H1 (cell line): Measurements from ENCODE around the gene COL21A1. TPM values are rescaled to one million over a fixed set of nuclear protein-coding genes. Genes with fewer than 3 reads are reported as not detected.

Experiments
- ATF2 ChIP-seq: IDR thresholded peaks from 2 replicates; pipeline ENCODE4 v1.6.1; 2012; ENCODE audit warnings: low read length, inconsistent platforms
- BRCA1 ChIP-seq: IDR thresholded peaks from 2 replicates; pipeline ENCODE4 v1.6.1; 2012; ENCODE audit warnings: low read depth, low read length, improper control_type of control experiment
- CTBP2 ChIP-seq: IDR thresholded peaks from 2 replicates; pipeline ENCODE4 v1.7.0; 2011; ENCODE audit warnings: borderline replicate concordance, mild to moderate bottlenecking, moderate library complexity, mixed read lengths, low read length; ENCODE audit not compliant: insufficient read depth, insufficient read length
- POLR2AphosphoS5 ChIP-seq: IDR thresholded peaks from 2 replicates; pipeline ENCODE4 v1.6.1; 2011; ENCODE audit warnings: low read depth, low read length
- polyA plus RNA-seq, 7 experiments: library from polyadenylated mRNA; depleted of rRNA in 3 of 7; stranded (reverse) in 5 of 7; unstranded in 2 of 7; fragments of >200 nt in 5 of 7; fragments of 200-250 nt in 2 of 7; gene quantifications; 1 replicate in 5 of 7; 2 replicates in 1 of 7; 4 replicates in 1 of 7; pipeline versions ENCODE4 v1.2.1 to v1.2.3, GENCODE V29; 2011 to 2013; ENCODE audit warnings: missing spikeins in 2 of 7, mixed read lengths in 2 of 7
- total RNA-seq: library from RNA; stranded (reverse); fragmentation: NEBNext Ultra II Directional; extraction: Animal tissue kit (Norgen Biotek cat#: 25700); gene quantifications from 2 replicates; pipeline ENCODE4 v1.2.1, GENCODE V29; 2021

The COL21A1 gene
- total and polyA plus RNA-seq, 2 of the 8 experiments (the other 6 are each of a cell fraction or from before 2014, with no cell fraction given), result 1.6 to 3.4 TPM

- TF ChIP-seq ATF2 (no peak), CTBP2 (no peak), POLR2AphosphoS5 (no peak), BRCA1 (no peak)
These were observed 160.0 kb downstream of the COL21A1 start (continued) for GRCh38 chr6:56087421-56087820.
